Pancreas (tissue), 10 donors: ENCODE data around the gene MYCT1. TPM values are rescaled to one million over a fixed set of nuclear protein-coding genes. Genes with fewer than 3 reads are reported as not detected.

ENCODE experiments used
- ATAC-seq, 4 donors: fragments of 200-7000 bp; cut with Tn5 transposase; one replicate each; pipeline versions ENCODE4 v1.8.0 to v1.9.1; 2020; ENCODE audit warnings: mild to moderate bottlenecking in 4 of 4, moderate library complexity in 4 of 4
- DNase-seq, 6 donors: peaks; one replicate each; pipeline ENCODE4 v3.0.0-alpha.2; 2020
- FAIRE-seq: peaks from 2 replicates; lab custom pipeline; 2012; peaks lifted over from hg19 to GRCh38; lab: Jason Lieb, UNC
- H3K27ac ChIP-seq, 4 donors: fragments of 200-600 bp; sonication (generic); 1 replicate in 3 of 4; 2 replicates in 1 of 4; pipeline versions ENCODE4 v1.5.0 to v1.8.0; 2020
- H3K27me3 ChIP-seq, 4 donors: fragments of 200-600 bp; one replicate each; pipeline ENCODE4 v1.8.0; 2021
- H3K36me3 ChIP-seq, 3 donors: fragments of 200-600 bp; sonication (generic) in 1 of 3; one replicate each; pipeline versions ENCODE4 v1.5.0 to v1.8.0; 2020 to 2021
- H3K4me1 ChIP-seq, 3 donors: fragments of 200-600 bp; one replicate each; pipeline ENCODE4 v1.8.0; 2021
- H3K4me3 ChIP-seq, 4 donors: fragments of 200-600 bp; sonication (generic) in 2 of 4; one replicate each; pipeline versions ENCODE4 v1.5.0 to v1.8.0; 2020 to 2021
- H3K9me3 ChIP-seq, 4 donors: fragments of 200-600 bp; one replicate each; pipeline ENCODE4 v1.8.0; 2021
- CTCF ChIP-seq, 4 donors: fragments of 200-600 bp; sonication (generic) in 3 of 4; IDR thresholded peaks; one replicate each; pipeline versions ENCODE4 v1.5.0 to v1.8.0; 2021; ENCODE audit warnings: antibody characterized with exemption in 4 of 4
- WGBS, 2 donors: extraction: QIAGEN DNeasy Blood & Tissue Kit; methylation state at CpG; one replicate each; pipeline ENCODE4 v1.1.7; 2013; 5-methylcytosine and 5-hydroxymethylcytosine counted together
- intact Hi-C, 3 donors: fragments of 100-400 bp; cut with DNase I; formaldehyde crosslinking; loops; one replicate each; pipeline versions ENCODE4 v1.11.1 to v1.14.2; 2022
- polyA plus RNA-seq, 2 donors: library from polyadenylated mRNA; stranded (reverse); fragments of 200-250 nt; gene quantifications; one replicate each; pipeline ENCODE4 v1.2.3, GENCODE V29; 2013
- total RNA-seq, 6 donors: library from RNA; stranded (reverse); fragmentation: NEBNext Ultra II Directional in 4 of 6; extraction: Animal tissue kit (Norgen Biotek cat#: 25700) in 4 of 6; gene quantifications; one replicate each; pipeline versions ENCODE4 v1.2.1 to v1.2.4, GENCODE V29; 2021 to 2023
- donor health status: healthy with polysubstance abuse.
- donor health status: DM: no; HTN: no; CAD: no; lungs with moderate emphysema.
- donor health status: DM: no; HTN: no; CAD: no.
- donor health status: control.
- donor health status: control.
- donor health status: Bipolar disorder and iron deficiency.
- donor health status: DM: yes; HTN: yes; CAD: no.
- donor health status: DM: no; HTN: no; CAD: no.
- donor health status: DM: no; HTN: no; CAD: no.
- donor health status: DM: yes; HTN: yes; CAD: no.

The MYCT1 gene
- total and polyA plus RNA-seq, 8 donors: 0.93 to 3.2 (median 1.9) TPM

- no peaks in the 10 kb centered on the region for H3K36me3 ChIP-seq
- no peaks in the 10 kb centered on the region for H3K4me1 ChIP-seq
- no peak overlapping the region for H3K27ac ChIP-seq
- no peak overlapping the region for H3K4me3 ChIP-seq
- WGBS, 2 donors: 22 to 42% methylated on average over 3 of the region's 3 CpGs
- H3K27me3 ChIP-seq: no peaks in the 10 kb centered on the region
- TF ChIP-seq CTCF (IDR thresholded peaks at IDR 0.05): no peak
- FAIRE-seq: no peak
- intact Hi-C loops: no loop called here
- ATAC-seq: no peak
- no peaks in the 10 kb centered on the region for H3K9me3 ChIP-seq
- no peak for DNase-seq
These were observed 18.6 kb downstream of the MYCT1 start for GRCh38 chr6:152716322-152716721.

- FAIRE-seq: no peak
- no peak for TF ChIP-seq CTCF (IDR thresholded peaks at IDR 0.05)
- Histone ChIP-seq H3K27ac (no peak overlapping the region), H3K36me3 (no peaks in the 10 kb centered on the region), H3K4me1 (no peaks in the 10 kb centered on the region), H3K4me3 (no peak overlapping the region), H3K27me3 (peaks cover 0 to 8% (median 0%) of the 10 kb centered on the region in 4 donors), H3K9me3 (no peaks in the 10 kb centered on the region)
- intact Hi-C loops: no loop called here
- WGBS, 2 donors: 38 to 56% methylated on average over 3 of the region's 3 CpGs
- DNase-seq: no peak
- no peak for ATAC-seq
These were observed 23.3 kb downstream of the MYCT1 start for GRCh38 chr6:152720974-152721373.

GRCh38 chr6:152721956-152722355 is 24.3 kb downstream of the MYCT1 start:
- WGBS, 2 donors: 72 to 85% methylated on average over 4 of the region's 4 CpGs
- no peak for DNase-seq
- intact Hi-C loops: no loop called here
- ATAC-seq: no peak
- no peaks in the 10 kb centered on the region for H3K9me3 ChIP-seq
- H3K27me3 ChIP-seq: peaks cover 0 to 8% (median 0%) of the 10 kb centered on the region in 4 donors
- FAIRE-seq: no peak
- H3K27ac ChIP-seq: no peak overlapping the region
- H3K36me3 ChIP-seq: no peaks in the 10 kb centered on the region
- H3K4me1 ChIP-seq: no peaks in the 10 kb centered on the region
- no peak for TF ChIP-seq CTCF (IDR thresholded peaks at IDR 0.05)
- H3K4me3 ChIP-seq: no peak overlapping the region

- ATAC-seq (no peak), DNase-seq (no peak), FAIRE-seq (no peak)
- Histone ChIP-seq H3K27ac (no peak overlapping the region), H3K4me1 (no peaks in the 10 kb centered on the region), H3K36me3 (no peaks in the 10 kb centered on the region), H3K4me3 (no peak overlapping the region), H3K9me3 (no peaks in the 10 kb centered on the region), H3K27me3 (peaks cover 0 to 8% (median 0%) of the 10 kb centered on the region in 4 donors)
- WGBS, 2 donors: 38 to 53% methylated on average over 1 of the region's 1 CpG
- no peak for TF ChIP-seq CTCF (IDR thresholded peaks at IDR 0.05)
- intact Hi-C loops: no loop called here
These were observed 25.7 kb downstream of the MYCT1 start for GRCh38 chr6:152723398-152723797.

GRCh38 chr6:152726313-152726712 is 28.6 kb downstream of the MYCT1 start:
- Histone ChIP-seq H3K4me3 (no peak overlapping the region), H3K9me3 (no peaks in the 10 kb centered on the region), H3K27me3 (peaks cover 0 to 8% (median 0%) of the 10 kb centered on the region in 4 donors), H3K27ac (no peak overlapping the region), H3K36me3 (no peaks in the 10 kb centered on the region), H3K4me1 (no peaks in the 10 kb centered on the region)
- intact Hi-C loops: no loop called here
- WGBS, 2 donors: 43 to 76% methylated on average over 4 of the region's 4 CpGs
- ATAC-seq (no peak), DNase-seq (no peak), FAIRE-seq (no peak)
- TF ChIP-seq CTCF (IDR thresholded peaks at IDR 0.05): no peak
